ENCODE results near the gene METTL5. TPM values are rescaled to one million over a fixed set of nuclear protein-coding genes. Genes with fewer than 3 reads are reported as not detected.

Gene METTL5
- total RNA-seq, 6 donors from 2014 or later: 13.4 to 37.1 (median 31.2) TPM

GRCh38 chr2:169781249-169782013 lies 43.3 kb downstream of the METTL5 start:
- Histone ChIP-seq H3K4me3 (no peak overlapping the region), H3K36me3 (no peaks in the 10 kb centered on the region), H3K4me1 (no peaks in the 10 kb centered on the region), H3K27me3 (no peaks in the 10 kb centered on the region), H3K9me3 (no peaks in the 10 kb centered on the region), H3K27ac (no peak overlapping the region)
- TF ChIP-seq POLR2AphosphoS5 (IDR thresholded peaks at IDR 0.05) (no peak), POLR2A (IDR thresholded peaks at IDR 0.05) (no peak), EP300 (IDR thresholded peaks at IDR 0.05) (no peak), CTCF (IDR thresholded peaks at IDR 0.05) (no peak)
- no peak for ATAC-seq (ENCODE audit: low FRiP score in 2 of 2)
- 75 to 81% methylated on average over 4 of the region's 4 CpGs for WGBS, 2 donors
- no peak for DNase-seq

- TF ChIP-seq POLR2A (IDR thresholded peaks at IDR 0.05) (no peak), POLR2AphosphoS5 (IDR thresholded peaks at IDR 0.05) (no peak), CTCF (IDR thresholded peaks at IDR 0.05) (no peak), EP300 (IDR thresholded peaks at IDR 0.05) (no peak)
- Histone ChIP-seq H3K4me1 (no peaks in the 10 kb centered on the region), H3K27ac (no peak overlapping the region), H3K36me3 (no peaks in the 10 kb centered on the region), H3K27me3 (no peaks in the 10 kb centered on the region), H3K4me3 (no peak overlapping the region), H3K9me3 (no peaks in the 10 kb centered on the region)
- 66 to 67% methylated on average over 3 of the region's 3 CpGs for WGBS, 2 donors
- DNase-seq (no peak), ATAC-seq (ENCODE audit: low FRiP score in 2 of 2) (no peak)
Measured at GRCh38 chr2:169778446-169778845, 46.3 kb downstream of the METTL5 start.

- no peak for TF ChIP-seq POLR2A (IDR thresholded peaks at IDR 0.05)
- no peak for TF ChIP-seq CTCF (IDR thresholded peaks at IDR 0.05)
- TF ChIP-seq EP300 (IDR thresholded peaks at IDR 0.05): no peak
- no peak for TF ChIP-seq POLR2AphosphoS5 (IDR thresholded peaks at IDR 0.05)
- 49 to 70% methylated on average over 2 of the region's 2 CpGs for WGBS, 2 donors
- H3K27me3 ChIP-seq: no peaks in the 10 kb centered on the region
- no peak overlapping the region for H3K4me3 ChIP-seq
- no peaks in the 10 kb centered on the region for H3K36me3 ChIP-seq
- DNase-seq (no peak), ATAC-seq (ENCODE audit: low FRiP score in 2 of 2) (no peak)
- no peak overlapping the region for H3K27ac ChIP-seq
- H3K4me1 ChIP-seq: no peaks in the 10 kb centered on the region
- no peaks in the 10 kb centered on the region for H3K9me3 ChIP-seq
Measured at GRCh38 chr2:169776252-169776761, 48.4 kb downstream of the METTL5 start.

- H3K4me3 ChIP-seq: no peak overlapping the region
- no peaks in the 10 kb centered on the region for H3K4me1 ChIP-seq
- H3K9me3 ChIP-seq: no peaks in the 10 kb centered on the region
- WGBS, 2 donors: 16 to 45% methylated on average over 2 of the region's 2 CpGs
- H3K27me3 ChIP-seq: no peaks in the 10 kb centered on the region
- no peaks in the 10 kb centered on the region for H3K36me3 ChIP-seq
- DNase-seq (no peak), ATAC-seq (ENCODE audit: low FRiP score in 2 of 2) (no peak)
- no peak for TF ChIP-seq CTCF (IDR thresholded peaks at IDR 0.05)
- no peak overlapping the region for H3K27ac ChIP-seq
Measured at GRCh38 chr2:169775765-169776164, 48.9 kb downstream of the METTL5 start.

- Histone ChIP-seq H3K27me3 (no peaks in the 10 kb centered on the region), H3K36me3 (no peaks in the 10 kb centered on the region), H3K4me1 (no peaks in the 10 kb centered on the region), H3K4me3 (no peak overlapping the region), H3K9me3 (no peaks in the 10 kb centered on the region), H3K27ac (no peak overlapping the region)
- ATAC-seq (ENCODE audit: low FRiP score in 2 of 2) (no peak), DNase-seq (no peak)
- TF ChIP-seq POLR2AphosphoS5 (IDR thresholded peaks at IDR 0.05): no peak
- no peak for TF ChIP-seq POLR2A (IDR thresholded peaks at IDR 0.05)
- TF ChIP-seq EP300 (IDR thresholded peaks at IDR 0.05): no peak
- no peak for TF ChIP-seq CTCF (IDR thresholded peaks at IDR 0.05)
- WGBS, 2 donors: 88 to 94% methylated on average over 3 of the region's 3 CpGs
Measured at GRCh38 chr2:169775354-169775753, 49.4 kb downstream of the METTL5 start.

All from upper lobe of left lung (tissue), 6 donors.